OCI-LY7 (cell line): ENCODE data around the gene STOM. TPM values are rescaled to one million over a fixed set of nuclear protein-coding genes. Genes with fewer than 3 reads are reported as not detected.

Experiments
- BruUV-seq: library from RNA; stranded (reverse); fragments of 400-500 nt; replicated peaks from 2 replicates; lab custom pipeline; 2021; lab: Mats Ljungman, UMichigan
- CTCF ChIA-PET: fragments of 300-600 bp; sonication (Branson Sonifier 250); formaldehyde crosslinking; loops from one replicate; lab custom pipeline; 2022; ENCODE audit warnings: antibody characterized with exemption; ENCODE audit not compliant: unreplicated experiment; lab: Charles Lee
- POLR2A ChIA-PET: fragments of 300-600 bp; sonication (Branson Sonifier 250); formaldehyde crosslinking; loops from one replicate; lab custom pipeline; 2022; ENCODE audit warnings: antibody characterized with exemption; lab: Charles Lee
- DNase-seq: peaks from one replicate; pipeline ENCODE4 v3.0.0-alpha.2; 2015; ENCODE audit warnings: low spot score
- H2AFZ ChIP-seq: fragments of 200-600 bp; sonication (generic), shearing (Covaris generic); 2 replicates; pipeline ENCODE4 v1.6.1; 2014; ENCODE audit warnings: mild to moderate bottlenecking, antibody characterized with exemption, low read length, moderate library complexity
- H3K27ac ChIP-seq: fragments of 200-600 bp; sonication (generic); 2 replicates; pipeline ENCODE4 v1.5.1; 2014; ENCODE audit warnings: mixed run types, low read depth, mild to moderate bottlenecking, moderate library complexity, low read length, inconsistent platforms; ENCODE audit not compliant: poor library complexity, severe bottlenecking
- H3K36me3 ChIP-seq: fragments of 200-600 bp; sonication (generic); 2 replicates; pipeline ENCODE4 v1.6.1; 2014; ENCODE audit warnings: mild to moderate bottlenecking, antibody characterized with exemption, low read length, moderate library complexity, mixed read lengths; ENCODE audit not compliant: insufficient read depth
- H3K4me1 ChIP-seq: fragments of 200-600 bp; sonication (generic); 2 replicates; pipeline ENCODE4 v1.5.1; 2014; ENCODE audit warnings: mild to moderate bottlenecking, low read length; ENCODE audit not compliant: insufficient read depth, poor library complexity, severe bottlenecking
- H3K4me2 ChIP-seq: fragments of 200-600 bp; sonication (generic); 2 replicates; pipeline ENCODE4 v1.6.1; 2014; ENCODE audit warnings: mild to moderate bottlenecking, low read length
- H3K4me3 ChIP-seq: fragments of 200-600 bp; sonication (generic); 2 replicates; pipeline ENCODE4 v1.5.1; 2014; ENCODE audit warnings: mild to moderate bottlenecking, low read depth, low read length; ENCODE audit not compliant: poor library complexity, severe bottlenecking
- H3K79me2 ChIP-seq: fragments of 200-600 bp; sonication (generic); 2 replicates; pipeline ENCODE4 v1.6.1; 2016; ENCODE audit warnings: low read depth, mild to moderate bottlenecking, low read length, moderate library complexity, mixed read lengths; ENCODE audit not compliant: insufficient read depth
- H3K9me2 ChIP-seq: fragments of 200-600 bp; sonication (generic); 2 replicates; pipeline ENCODE4 v1.6.1; 2016; ENCODE audit warnings: mild to moderate bottlenecking, low read length, mixed read lengths; ENCODE audit not compliant: insufficient read depth
- H3K9me3 ChIP-seq: fragments of 200-600 bp; sonication (generic); 2 replicates; pipeline ENCODE4 v1.6.1; 2014; ENCODE audit warnings: mild to moderate bottlenecking, mixed run types, low read length, mixed read lengths
- H4K20me1 ChIP-seq: fragments of 200-600 bp; sonication (generic); 2 replicates; pipeline ENCODE4 v1.6.1; 2014; ENCODE audit warnings: mild to moderate bottlenecking, antibody characterized with exemption, low read length, moderate library complexity, mixed read lengths; ENCODE audit not compliant: insufficient read depth
- EZH2phosphoT487 ChIP-seq: fragments of 200-600 bp; sonication (generic); IDR thresholded peaks from 2 replicates; pipeline ENCODE4 v1.6.1; 2018; ENCODE audit warnings: low read depth, borderline replicate concordance, mild to moderate bottlenecking, mixed run types, antibody characterized with exemption, low read length, moderate library complexity, mixed read lengths
- intact Hi-C: fragments of 100-400 bp; cut with micrococcal nuclease; formaldehyde crosslinking; loops from one replicate; pipeline ENCODE4 v1.10.0; 2022; ENCODE audit not compliant: unreplicated experiment
- total RNA-seq, 2 experiments: library from RNA; depleted of rRNA in 1 of 2; stranded (reverse); fragments of >200 nt in 1 of 2; shearing (Covaris generic) in 1 of 2; gene quantifications; 2 replicates each; pipeline ENCODE4 v1.2.3, GENCODE V29; 2014 to 2022
- TF ChIP-seq, protein P1 (sequence below): fragments of 200-600 bp; sonication (generic); conservative IDR thresholded peaks from 2 replicates; pipeline ENCODE4 v1.5.1; 2014; ENCODE audit warnings: mild to moderate bottlenecking, antibody characterized with exemption, low read length, moderate library complexity, mixed read lengths

STOM gene
- total RNA-seq, 2 experiments from 2014 or later: 5.7 to 7.3 TPM

DNA sequence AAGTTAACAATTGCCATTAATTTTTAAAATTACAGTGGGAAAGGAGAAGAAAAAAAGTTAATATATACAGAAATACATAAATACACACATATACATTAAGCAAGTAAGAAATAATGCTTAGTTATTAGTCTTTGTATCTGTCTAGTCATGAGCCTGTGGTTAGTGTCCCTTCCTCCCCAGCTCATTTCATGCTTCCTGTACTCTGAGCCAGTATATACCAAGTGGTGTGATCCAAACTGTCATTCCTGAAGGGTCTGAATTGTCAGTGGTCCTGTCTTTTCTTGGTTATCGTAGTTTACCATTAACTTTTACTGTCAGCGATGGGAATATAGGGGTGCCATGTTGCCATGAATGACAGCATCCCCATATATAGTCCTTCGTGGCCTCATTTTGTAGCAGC, 24.2 kb upstream of the STOM start:
- Histone ChIP-seq H3K79me2 (no peaks in the 10 kb centered on the region), H3K4me1 (no peaks in the 10 kb centered on the region), H4K20me1 (no peaks in the 10 kb centered on the region), H2AFZ (no peak overlapping the region), H3K36me3 (no peaks in the 10 kb centered on the region), H3K9me3 (no peaks in the 10 kb centered on the region), H3K9me2 (no peaks in the 10 kb centered on the region), H3K4me3 (no peak overlapping the region), H3K27ac (no peak overlapping the region), H3K4me2 (no peak overlapping the region)
- intact Hi-C loops: no loop called here
- ChIA-PET POLR2A (interaction anchor here (1.2 kb wide), 1 partner anchor 14 kb away, joined by 3 read pairs; no protein-coding TSS in a partner anchor), CTCF (no interaction called here)
- no TSS peak for BruUV-seq
- no peak for TF ChIP-seq EZH2phosphoT487
- TF ChIP-seq, protein P1, sequence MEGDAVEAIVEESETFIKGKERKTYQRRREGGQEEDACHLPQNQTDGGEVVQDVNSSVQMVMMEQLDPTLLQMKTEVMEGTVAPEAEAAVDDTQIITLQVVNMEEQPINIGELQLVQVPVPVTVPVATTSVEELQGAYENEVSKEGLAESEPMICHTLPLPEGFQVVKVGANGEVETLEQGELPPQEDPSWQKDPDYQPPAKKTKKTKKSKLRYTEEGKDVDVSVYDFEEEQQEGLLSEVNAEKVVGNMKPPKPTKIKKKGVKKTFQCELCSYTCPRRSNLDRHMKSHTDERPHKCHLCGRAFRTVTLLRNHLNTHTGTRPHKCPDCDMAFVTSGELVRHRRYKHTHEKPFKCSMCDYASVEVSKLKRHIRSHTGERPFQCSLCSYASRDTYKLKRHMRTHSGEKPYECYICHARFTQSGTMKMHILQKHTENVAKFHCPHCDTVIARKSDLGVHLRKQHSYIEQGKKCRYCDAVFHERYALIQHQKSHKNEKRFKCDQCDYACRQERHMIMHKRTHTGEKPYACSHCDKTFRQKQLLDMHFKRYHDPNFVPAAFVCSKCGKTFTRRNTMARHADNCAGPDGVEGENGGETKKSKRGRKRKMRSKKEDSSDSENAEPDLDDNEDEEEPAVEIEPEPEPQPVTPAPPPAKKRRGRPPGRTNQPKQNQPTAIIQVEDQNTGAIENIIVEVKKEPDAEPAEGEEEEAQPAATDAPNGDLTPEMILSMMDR: no peak
- no peak for DNase-seq

DNA sequence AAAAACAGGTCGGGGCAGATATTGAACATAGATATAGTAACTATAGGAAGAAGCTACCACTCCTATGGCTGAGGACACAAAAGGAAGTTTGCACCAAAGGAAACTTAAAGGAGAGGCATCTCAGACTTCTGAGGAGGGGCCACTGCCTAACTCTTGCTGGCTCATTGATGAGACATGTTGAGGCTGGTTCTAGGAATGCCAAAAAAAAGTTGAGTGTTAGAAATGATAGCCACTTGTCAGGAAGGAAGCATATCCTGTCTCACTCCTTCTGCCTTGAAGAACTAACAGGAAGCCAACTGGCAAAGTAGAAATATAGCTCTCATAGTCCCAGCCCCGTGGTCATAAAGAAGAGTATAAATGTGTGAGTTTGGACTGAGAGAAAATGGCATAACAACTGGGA, 23.3 kb upstream of the STOM start:
- POLR2A ChIA-PET: interaction anchor here (0.7 to 1.2 kb wide), 2 partner anchors 11 to 13 kb away, joined by 3 read pairs; no protein-coding TSS in a partner anchor

DNA sequence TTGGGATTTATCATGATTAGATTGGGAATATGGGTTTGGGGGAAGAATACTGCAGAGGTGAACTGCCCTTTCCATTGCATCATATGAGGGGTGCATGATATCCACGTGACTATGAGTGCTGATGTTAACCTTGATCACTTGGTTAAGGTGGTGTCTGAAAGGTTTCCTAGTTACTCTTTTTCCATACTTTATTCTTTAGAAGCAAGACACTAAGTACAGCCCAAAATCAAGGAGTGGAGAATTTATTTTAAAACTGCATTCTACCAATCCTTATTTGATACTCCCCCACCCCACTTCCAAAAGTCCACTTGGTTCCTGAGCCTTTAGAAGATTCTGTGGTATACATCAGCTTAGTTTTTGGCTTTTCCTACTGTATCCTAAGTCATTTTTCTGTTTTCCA, 20.3 kb upstream of the STOM start:
- BruUV-seq: no TSS peak
- Histone ChIP-seq H3K4me1 (no peaks in the 10 kb centered on the region), H3K9me3 (no peaks in the 10 kb centered on the region), H3K4me3 (no peak overlapping the region), H2AFZ (no peak overlapping the region), H3K79me2 (no peaks in the 10 kb centered on the region), H3K4me2 (no peak overlapping the region), H4K20me1 (no peaks in the 10 kb centered on the region), H3K27ac (no peak overlapping the region), H3K9me2 (no peaks in the 10 kb centered on the region), H3K36me3 (no peaks in the 10 kb centered on the region)
- TF ChIP-seq EZH2phosphoT487: no peak
- TF ChIP-seq, protein P1: no peak
- DNase-seq: no peak
- CTCF ChIA-PET: no interaction called here
- intact Hi-C loops: no loop called here
- POLR2A ChIA-PET: no interaction called here

More for the DNA sequence above, 23.3 kb upstream of the STOM start:
- intact Hi-C loops: no loop called here
- Histone ChIP-seq H3K4me1 (no peaks in the 10 kb centered on the region), H2AFZ (no peak overlapping the region), H3K27ac (no peak overlapping the region), H3K9me3 (no peaks in the 10 kb centered on the region), H3K79me2 (no peaks in the 10 kb centered on the region), H3K4me2 (no peak overlapping the region), H3K4me3 (no peak overlapping the region), H4K20me1 (no peaks in the 10 kb centered on the region), H3K9me2 (no peaks in the 10 kb centered on the region), H3K36me3 (no peaks in the 10 kb centered on the region)
- CTCF ChIA-PET: no interaction called here
- DNase-seq: no peak
- TF ChIP-seq, protein P1: no peak
- TF ChIP-seq EZH2phosphoT487: no peak
- no TSS peak for BruUV-seq
